ENCODE measurements around the gene GPBP1.
"Not testable (repeated sequence)": the region's sequence is repeated elsewhere in the genome, so short reads cannot be mapped to it uniquely, and the experiment has no call there.

The GPBP1 gene

GRCh38 chr5:57291894-57292293 is 118.0 kb downstream of the GPBP1 start:
- DNase-seq, result no peak

DNA sequence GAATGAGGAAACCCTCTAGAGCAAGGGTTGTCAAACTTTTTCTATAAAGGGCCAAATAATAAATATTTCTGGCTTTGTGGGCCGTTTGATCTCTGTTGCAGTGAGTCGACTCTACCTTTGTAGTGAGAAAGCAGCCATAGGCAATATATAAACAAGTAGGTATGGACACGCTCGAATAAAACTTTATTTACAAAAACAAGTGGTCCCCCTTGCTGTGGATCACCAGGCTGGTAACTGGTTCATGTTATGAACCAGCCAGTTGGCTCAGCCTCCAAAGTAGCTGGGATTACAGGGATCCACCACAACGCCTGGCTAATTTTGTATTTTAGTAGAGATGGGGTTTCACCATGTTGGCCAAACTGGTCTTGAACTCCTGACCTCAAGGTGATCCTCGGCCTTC is 118.5 kb downstream of the GPBP1 start:
- DNase-seq, result no peak

GRCh38 chr5:57298295-57298984 is 124.6 kb downstream of the GPBP1 start:
- peak; percentile 85 to 94 (median 92) for DNase-seq

DNA sequence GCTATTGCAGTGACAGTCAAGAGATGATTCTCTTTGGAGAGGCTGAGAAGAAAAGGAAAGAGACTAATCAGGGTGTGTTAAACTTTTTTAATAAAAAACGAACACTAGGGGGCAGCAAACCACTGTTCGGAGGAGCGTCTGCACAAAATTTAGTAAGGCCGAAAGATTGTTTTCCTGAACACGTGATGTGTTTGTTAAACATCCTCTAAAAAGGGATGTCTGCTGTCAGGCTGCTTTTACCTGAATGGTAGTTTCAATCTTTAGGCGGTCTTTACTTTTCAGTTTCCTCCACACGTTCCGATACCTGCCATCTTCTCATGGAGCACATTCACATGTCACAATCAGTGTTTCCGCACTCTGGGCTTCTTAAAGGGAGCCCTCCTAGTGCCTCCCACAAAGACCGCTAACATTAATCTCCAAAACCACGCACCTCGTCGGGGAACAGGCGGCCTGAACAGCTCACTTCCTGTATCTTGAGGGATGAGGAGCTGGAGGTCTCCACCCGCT is 125.2 kb downstream of the GPBP1 start:
- peak; percentile 86 to 92 (median 88) for DNase-seq

DNA sequence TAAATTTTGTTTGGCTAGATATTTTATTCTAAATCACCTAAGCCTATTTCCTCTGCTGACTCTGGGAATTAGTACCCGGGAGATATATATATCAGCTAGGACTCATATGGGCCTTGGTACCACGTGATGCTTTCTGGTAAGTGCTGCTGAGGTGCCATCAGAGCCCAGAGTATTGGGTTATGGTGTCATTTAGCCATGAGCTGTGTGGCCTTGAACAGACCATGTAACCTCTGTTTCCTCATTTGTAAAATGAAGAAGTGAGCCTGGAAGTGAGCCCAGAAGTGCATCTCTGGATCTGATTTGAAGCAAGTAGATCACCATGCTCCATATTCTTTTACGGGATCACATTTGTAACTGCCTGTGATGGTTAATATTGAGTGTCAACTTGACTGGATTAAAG is 126.1 kb downstream of the GPBP1 start:
- DNase-seq, result peak; percentile 25 to 59 (median 39)

DNA sequence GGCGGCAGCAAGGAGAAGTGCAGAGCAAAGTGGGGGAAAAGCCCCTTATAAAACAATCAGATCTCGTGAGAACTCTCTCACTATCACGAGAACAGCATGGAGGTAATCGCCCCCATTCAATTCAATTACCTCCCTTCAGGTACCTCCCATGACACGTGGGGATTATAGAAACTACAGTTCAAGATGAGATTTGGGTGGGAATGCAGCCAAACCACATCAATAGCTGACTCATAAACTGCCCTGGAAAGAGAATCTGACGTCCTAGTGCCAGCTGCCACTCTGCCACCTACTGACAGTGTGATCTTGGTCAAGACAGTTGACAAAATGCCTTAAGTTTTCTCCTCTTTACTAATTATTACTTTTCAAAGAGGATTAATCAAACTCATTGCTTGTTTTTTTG is 128.3 kb downstream of the GPBP1 start:
- peak; percentile 29 to 39 (median 38) for DNase-seq

DNA sequence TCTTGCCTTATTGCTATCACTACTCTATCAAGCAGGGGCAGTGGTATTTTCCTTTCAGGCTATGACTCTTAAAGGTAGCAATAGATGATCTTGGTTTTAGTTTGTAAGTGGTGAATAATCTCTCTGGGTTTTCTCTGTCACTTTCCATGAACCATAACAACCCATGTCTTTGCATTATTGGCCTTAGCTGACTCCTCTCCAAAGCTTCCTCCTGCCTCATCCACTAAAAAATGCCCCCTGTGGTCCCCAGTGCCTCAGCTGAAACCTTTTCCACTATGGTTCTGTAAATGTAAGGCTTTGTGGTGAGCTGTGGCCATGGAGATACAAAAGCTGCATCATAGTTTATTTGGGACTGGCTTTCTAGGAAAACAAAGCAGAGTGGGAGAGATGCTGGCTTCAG is 128.8 kb downstream of the GPBP1 start:
- peak in 2 of 3 donors; percentile 2 to 23 for DNase-seq

GRCh38 chr5:57303985-57304384 is 130.1 kb downstream of the GPBP1 start:
- DNase-seq, result peak in 1 of 3 donors; percentile 1

GRCh38 chr5:57304931-57305330 is 131.1 kb downstream of the GPBP1 start:
- no peak for DNase-seq

- no peak for DNase-seq
Observed at GRCh38 chr5:57306359-57306758, 132.5 kb downstream of the GPBP1 start.

DNA sequence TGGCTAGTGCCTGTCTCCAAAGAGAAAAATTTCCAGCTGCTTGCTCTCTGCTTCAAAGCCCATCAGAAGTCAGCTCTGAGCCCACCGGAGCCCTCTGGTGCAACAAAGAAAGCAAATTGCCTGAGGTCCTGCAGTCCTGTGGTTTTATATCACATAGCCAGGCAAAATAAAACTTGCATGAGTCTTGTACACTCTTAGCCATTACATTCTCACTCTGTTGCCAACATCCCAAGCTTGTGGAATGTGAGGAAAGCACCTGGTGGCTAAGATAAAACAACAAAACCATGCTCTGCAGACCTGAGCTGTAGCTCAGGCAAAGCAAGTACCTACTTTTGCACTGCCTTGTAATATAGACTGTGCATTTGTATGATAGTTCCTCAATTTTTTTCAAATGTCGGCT is 133.7 kb downstream of the GPBP1 start:
- no peak for DNase-seq

- not testable (repeated sequence) for DNase-seq
Observed at GRCh38 chr5:57309022-57309421, 135.2 kb downstream of the GPBP1 start.

DNA sequence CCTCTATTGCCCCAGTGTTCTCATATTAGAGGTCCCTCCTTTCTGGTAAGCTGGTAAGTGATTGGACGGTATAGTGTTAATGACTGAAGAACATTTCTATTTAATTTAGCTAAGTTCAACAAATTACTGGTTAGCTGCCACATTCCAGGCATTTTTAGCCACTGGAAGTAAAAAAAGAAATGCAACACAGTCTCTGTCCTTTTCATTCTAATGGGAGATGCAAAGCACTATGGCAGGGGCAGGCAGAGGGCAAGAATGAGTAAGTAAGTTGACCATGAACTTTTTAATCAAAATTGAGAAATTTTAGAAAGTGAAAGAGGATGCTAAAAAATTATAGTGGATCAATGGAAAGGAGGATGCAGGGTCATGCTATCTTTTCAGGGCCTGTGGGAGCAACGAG is 137.4 kb downstream of the GPBP1 start:
- DNase-seq, result no peak

GRCh38 chr5:57311921-57312735 is 138.3 kb downstream of the GPBP1 start:
- peak in 1 of 3 donors; percentile 14 for DNase-seq

DNA sequence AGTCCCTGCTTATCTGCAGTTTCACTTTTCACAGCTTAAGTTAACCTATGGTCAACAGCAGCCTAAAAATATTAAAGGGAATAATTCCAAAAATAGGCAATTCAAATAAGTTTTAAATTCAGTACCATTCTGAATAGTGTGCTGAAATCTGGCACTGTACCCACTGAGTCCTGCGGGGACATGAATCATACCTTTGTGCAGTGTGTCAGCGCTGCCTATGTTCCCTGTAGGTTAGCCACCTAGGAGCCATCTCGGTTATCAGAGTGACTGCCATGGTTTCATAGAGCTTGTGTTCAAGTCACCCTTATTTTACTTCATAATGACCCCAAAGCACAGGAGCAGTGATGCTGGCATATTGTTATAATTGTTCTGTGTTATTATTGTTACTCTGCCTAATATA is 139.9 kb downstream of the GPBP1 start:
- DNase-seq, result no peak

Measured in suppressor macrophage treated with lipopolysaccharide for 1 hour (primary cell).